Activated T-cell treated with anti-CD3 and anti-CD28 coated beads for 4 hours (primary cell): ENCODE data around the gene MAPK1IP1L.

Experiments used
- DNase-seq: peaks from one replicate; pipeline ENCODE4 v3.0.0-alpha.2; 2020

Gene MAPK1IP1L

DNA sequence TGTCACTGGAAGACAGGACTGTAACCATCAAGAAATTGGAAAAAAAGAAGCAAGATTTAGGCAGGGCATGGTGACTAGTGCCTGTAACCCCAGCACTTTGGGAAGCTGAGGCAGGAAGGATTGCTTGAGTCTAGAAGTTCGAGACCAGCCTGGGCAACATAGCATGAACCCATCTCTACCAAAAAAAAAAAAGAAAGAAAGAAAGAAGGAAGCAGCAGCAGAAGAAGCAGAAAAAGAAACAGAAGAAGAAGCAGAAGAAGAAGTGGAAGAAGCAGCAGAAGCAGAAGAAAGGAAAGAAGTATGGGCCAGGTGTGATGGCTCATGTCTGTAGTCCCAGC is 47.1 kb downstream of the MAPK1IP1L start:
- no peak for DNase-seq

DNA sequence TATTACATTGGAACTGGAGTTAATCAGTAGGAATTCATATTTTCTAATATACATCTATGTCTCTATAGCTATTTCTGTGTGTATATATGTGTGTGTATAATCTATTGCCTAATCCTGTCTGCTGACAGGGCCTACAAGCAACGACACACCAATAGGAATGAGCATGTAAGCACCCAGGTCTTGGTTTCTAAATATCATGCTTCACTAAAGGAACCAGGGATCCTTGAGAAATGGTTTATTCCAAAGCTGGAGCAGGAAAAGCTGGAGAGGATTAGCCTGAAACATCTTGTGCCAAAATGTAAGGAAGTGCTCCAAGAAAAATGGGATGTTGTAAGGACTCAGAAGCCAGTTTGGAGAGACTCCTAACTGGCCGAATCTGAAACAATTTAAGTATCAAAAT is 48.3 kb downstream of the MAPK1IP1L start:
- DNase-seq, result no peak

GRCh38 chr14:55101698-55102097 is 50.3 kb downstream of the MAPK1IP1L start:
- no peak for DNase-seq

- peak; percentile 7 for DNase-seq
These were observed 50.7 kb downstream of the MAPK1IP1L start for GRCh38 chr14:55102141-55102621.

DNA sequence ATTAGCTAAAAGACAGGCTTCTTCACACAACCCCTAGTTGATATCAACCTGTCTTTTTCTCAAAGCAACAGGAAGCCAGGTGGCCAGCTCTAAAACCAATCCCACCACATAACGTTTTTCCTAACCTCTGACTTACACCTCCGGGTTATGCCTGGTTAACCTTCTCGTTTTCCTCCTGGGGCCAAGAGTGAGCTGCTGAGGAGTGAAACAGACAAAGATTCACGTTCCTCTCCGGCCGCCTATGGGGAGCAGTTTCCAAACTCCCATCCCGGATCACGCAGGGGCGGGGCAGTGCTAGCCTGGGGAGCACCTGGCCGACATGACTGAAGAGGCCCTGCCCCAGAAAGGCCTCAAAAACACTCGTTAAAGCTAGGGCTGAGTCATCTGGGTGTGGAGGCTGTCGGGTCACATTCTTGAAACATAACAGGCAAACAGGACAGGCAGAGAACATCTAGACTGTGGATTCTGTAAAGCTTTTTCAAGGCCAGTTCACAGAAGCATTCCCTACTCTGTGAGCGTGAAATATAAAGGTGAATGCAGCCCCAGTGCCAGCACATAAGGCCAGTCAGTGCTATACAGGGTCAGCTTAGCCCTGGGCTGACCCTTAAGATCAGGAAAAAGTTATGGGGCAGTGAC is 51.7 kb downstream of the MAPK1IP1L start:
- DNase-seq, result peak; percentile 9

- DNase-seq, result no peak
These were observed 52.8 kb downstream of the MAPK1IP1L start for GRCh38 chr14:55103971-55104954.

DNA sequence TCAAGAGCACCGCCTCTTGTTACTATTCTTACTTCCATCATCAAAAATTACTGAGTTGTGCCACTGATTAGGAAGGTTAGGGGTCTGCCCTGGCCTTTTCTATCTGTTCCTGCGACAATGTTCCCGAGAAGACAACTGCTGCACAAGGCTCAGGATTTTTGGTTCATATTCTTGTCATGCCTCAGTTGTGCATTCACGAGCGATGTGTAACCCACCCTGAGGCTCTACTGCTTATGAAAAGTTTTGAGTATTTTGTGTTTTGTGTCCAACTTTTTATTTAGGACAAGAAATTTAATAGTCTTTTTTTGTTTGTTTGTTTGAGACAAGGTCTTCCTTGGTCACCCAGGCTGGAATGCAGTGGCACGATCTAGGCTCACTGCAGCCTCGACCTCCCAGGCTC is 54.5 kb downstream of the MAPK1IP1L start:
- DNase-seq, result no peak

DNA sequence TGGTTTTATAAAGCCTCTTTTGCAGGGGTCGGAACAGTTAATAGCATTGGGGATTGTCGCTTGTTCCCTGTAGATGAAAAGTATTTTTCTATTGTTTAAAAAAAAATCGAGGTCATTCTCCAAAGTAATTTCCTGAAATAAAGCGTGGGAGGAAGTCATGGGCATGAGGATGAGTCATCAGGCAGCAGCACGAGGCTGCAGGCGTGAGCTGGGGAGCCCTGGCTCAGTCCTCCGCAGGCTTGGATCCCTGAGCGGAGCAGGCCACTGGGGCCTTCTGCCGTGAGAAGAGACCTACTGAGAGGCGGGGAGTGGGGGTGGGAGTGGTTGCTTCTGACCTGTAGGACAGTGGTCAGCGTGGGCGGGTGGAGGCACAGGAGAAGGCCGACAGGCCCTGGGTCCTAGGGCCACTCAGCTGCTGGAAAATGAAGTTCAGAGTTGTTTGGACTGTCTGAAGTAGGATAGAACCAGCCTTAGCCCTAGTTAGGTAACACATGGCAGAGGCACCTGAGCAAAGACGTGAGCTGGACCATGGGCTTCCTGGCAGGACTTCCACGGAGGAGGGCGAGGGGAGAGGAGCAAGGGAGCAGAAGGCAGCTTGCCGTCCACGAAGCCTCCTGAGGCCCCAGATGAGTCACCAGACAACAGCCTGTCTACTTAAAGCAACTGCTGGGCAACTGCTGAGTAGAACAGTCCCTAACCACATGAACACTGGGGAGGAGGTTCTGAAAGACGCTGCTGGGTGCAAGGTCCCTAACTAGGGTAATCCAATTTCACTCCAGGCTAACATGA is 56.5 kb downstream of the MAPK1IP1L start:
- no peak for DNase-seq

GRCh38 chr14:55109836-55110235 is 58.4 kb downstream of the MAPK1IP1L start:
- DNase-seq, result no peak

DNA sequence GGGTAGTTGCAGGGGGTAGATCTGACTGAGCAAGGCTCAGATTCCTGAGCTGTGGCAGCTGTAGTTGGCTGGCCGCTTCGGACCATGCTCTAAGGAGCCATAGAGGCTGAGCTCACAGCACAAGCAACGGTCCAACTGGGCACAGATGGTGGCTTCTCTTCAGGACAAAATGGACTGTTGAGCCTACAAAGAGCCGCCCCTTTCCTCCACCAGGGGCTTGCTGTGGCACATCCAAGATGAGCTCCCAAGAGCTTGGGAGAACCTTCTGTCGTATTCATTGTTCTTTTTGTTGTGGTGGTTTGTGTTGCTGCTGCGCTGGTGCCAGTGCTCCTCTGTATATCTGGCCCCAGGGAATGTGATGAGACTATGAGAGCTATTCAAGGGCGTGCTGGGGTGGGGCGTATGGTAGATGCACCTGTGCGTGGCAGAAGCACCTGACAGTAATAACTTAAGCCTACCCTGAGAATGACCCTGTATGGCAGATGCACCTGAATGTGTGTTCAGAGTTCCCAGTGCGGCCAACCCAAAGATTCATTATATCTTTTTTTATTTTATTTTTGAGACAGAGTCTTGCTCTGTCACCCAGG is 59.8 kb downstream of the MAPK1IP1L start:
- no peak for DNase-seq

GRCh38 chr14:55114720-55115119 is 63.3 kb downstream of the MAPK1IP1L start:
- no peak for DNase-seq

- DNase-seq, result no peak
These were observed 64.0 kb downstream of the MAPK1IP1L start for GRCh38 chr14:55115460-55115859.

DNA sequence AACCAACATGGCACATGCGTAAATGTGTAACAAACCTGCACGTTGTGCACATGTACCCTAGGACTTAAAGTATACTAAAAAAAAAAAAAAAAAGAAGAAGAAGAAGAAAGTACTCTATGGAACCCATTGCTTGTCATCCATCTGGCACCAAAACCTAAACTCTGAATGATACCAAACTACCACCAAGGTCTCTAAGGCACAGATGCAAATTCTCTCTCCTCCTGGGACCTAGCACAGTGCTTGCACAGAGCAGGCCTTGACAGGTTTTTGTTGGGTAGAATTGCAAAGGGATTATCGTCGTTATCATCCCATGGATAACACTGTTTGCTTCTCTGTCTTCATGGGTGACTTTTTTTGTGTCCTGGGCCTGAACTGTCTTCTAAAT is 64.4 kb downstream of the MAPK1IP1L start:
- no peak for DNase-seq

GRCh38 chr14:55116246-55117030 is 65.0 kb downstream of the MAPK1IP1L start:
- DNase-seq, result no peak

DNA sequence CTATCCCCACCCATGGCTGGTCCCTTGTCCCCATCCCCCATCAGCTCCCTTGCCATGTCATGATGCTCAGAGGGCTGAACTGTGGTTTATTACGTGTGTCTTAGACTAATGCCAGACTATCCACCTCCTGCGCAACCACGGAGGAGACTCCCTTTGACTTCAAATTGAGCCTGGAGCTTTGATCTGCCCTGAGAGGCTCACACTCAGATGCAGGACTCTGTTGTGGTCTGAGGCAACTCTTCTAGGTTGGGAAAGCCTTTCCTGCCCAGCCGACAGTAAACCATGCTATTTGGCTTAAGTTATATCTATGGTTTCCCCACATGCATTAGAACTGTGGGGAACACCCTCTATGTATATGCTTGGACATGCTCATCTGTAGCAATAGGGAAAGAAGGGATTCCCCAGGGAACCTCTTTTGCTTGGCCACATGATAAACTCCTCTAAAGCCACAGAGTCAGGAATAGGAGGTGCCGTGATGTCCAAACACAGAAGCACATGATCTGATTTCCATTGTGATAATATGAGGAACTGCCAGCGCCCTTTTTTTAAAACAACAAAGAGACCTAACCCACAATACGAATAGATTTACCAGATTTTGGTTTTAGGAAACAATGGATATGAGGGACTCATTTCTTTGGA is 66.5 kb downstream of the MAPK1IP1L start:
- DNase-seq, result no peak

GRCh38 chr14:55118761-55119160 is 67.3 kb downstream of the MAPK1IP1L start:
- DNase-seq, result no peak
